ENCODE results near the gene CDH8.
"Not testable (repeated sequence)": the region's sequence is repeated elsewhere in the genome, so short reads cannot be mapped to it uniquely, and the experiment has no call there.

CDH8 gene

GRCh38 chr16:61763013-61763412 lies 273.2 kb downstream of the CDH8 start:
- no peak for DNase-seq

GRCh38 chr16:61730997-61731396 lies 305.2 kb downstream of the CDH8 start:
- no peak for DNase-seq

GRCh38 chr16:61726701-61727100 lies 309.5 kb downstream of the CDH8 start:
- no peak for DNase-seq

GRCh38 chr16:61726125-61726524 lies 310.1 kb downstream of the CDH8 start:
- no peak for DNase-seq

- DNase-seq, result no peak
These were observed 314.7 kb downstream of the CDH8 start for GRCh38 chr16:61721544-61721943.

- no peak for DNase-seq
These were observed 320.8 kb downstream of the CDH8 start for GRCh38 chr16:61715393-61715792.

- no peak for DNase-seq
These were observed 322.5 kb downstream of the CDH8 start for GRCh38 chr16:61713787-61714186.

- not testable (repeated sequence) for DNase-seq
These were observed 336.6 kb downstream of the CDH8 start for GRCh38 chr16:61699640-61700039.

- no peak for DNase-seq
These were observed 351.7 kb downstream of the CDH8 start for GRCh38 chr16:61684541-61684940.

- DNase-seq, result no peak
These were observed 354.6 kb downstream of the CDH8 start for GRCh38 chr16:61681673-61682072.

- DNase-seq, result no peak
These were observed 355.1 kb downstream of the CDH8 start for GRCh38 chr16:61681124-61681523.

GRCh38 chr16:61678182-61678581 lies 358.1 kb downstream of the CDH8 start:
- DNase-seq, result no peak

- no peak for DNase-seq
These were observed 358.5 kb downstream of the CDH8 start for GRCh38 chr16:61677776-61678175.

GRCh38 chr16:61676740-61677139 lies 359.5 kb downstream of the CDH8 start:
- DNase-seq, result no peak

- no peak for DNase-seq
These were observed 365.1 kb downstream of the CDH8 start for GRCh38 chr16:61671161-61671560.

- no peak for DNase-seq
These were observed 370.7 kb downstream of the CDH8 start for GRCh38 chr16:61665512-61665911.

GRCh38 chr16:61659936-61660335 lies 376.3 kb downstream of the CDH8 start:
- no peak for DNase-seq

- DNase-seq, result no peak
These were observed 381.3 kb downstream of the CDH8 start for GRCh38 chr16:61654962-61655361.

GRCh38 chr16:61653544-61653943 lies 382.7 kb downstream of the CDH8 start:
- no peak for DNase-seq

- DNase-seq, result no peak
These were observed 390.7 kb downstream of the CDH8 start for GRCh38 chr16:61645561-61645960.

GRCh38 chr16:61644736-61645135 lies 391.5 kb downstream of the CDH8 start:
- no peak for DNase-seq

- no peak for DNase-seq
These were observed 418.9 kb downstream of the CDH8 start for GRCh38 chr16:61617219-61617783.

GRCh38 chr16:61616088-61616487 lies 420.1 kb downstream of the CDH8 start:
- no peak for DNase-seq

- DNase-seq, result no peak
These were observed 424.3 kb downstream of the CDH8 start for GRCh38 chr16:61611847-61612491.

GRCh38 chr16:61606581-61606980 lies 429.7 kb downstream of the CDH8 start:
- DNase-seq, result no peak
